HepG2 (cell line): ENCODE measurements around the gene MYO3B. TPM values are rescaled to one million over a fixed set of nuclear protein-coding genes. Genes with fewer than 3 reads are reported as not detected.

Source experiments
- ATAC-seq: fragments of 200-7000 bp; cut with Tn5 transposase; 3 replicates; pipeline ENCODE4 v1.9.1; 2020; ENCODE audit warnings: mild to moderate bottlenecking, moderate library complexity
- BruUV-seq: library from RNA; stranded (reverse); fragments of 400-500 nt; replicated peaks from 2 replicates; lab custom pipeline; 2021; lab: Mats Ljungman, UMichigan
- CTCF ChIA-PET: fragments of 300-600 bp; formaldehyde crosslinking; extraction: SDS; loops from one replicate; lab custom pipeline; 2021; ENCODE audit warnings: low total read pairs, inconsistent platforms, low intra/inter-chr PET ratio; lab: Yijun Ruan, JAX
- POLR2A ChIA-PET: fragments of 350-600 bp; sonication (Branson Sonifier 250); formaldehyde crosslinking; loops from one replicate; lab custom pipeline; 2020; ENCODE audit warnings: antibody characterized with exemption, inconsistent platforms; lab: Yijun Ruan, JAX
- DNase-seq: peaks from one replicate; pipeline ENCODE4 v3.0.0-alpha.2; 2015; ENCODE audit warnings: low spot score
- FAIRE-seq: peaks from 3 replicates; lab custom pipeline; 2011; peaks lifted over from hg19 to GRCh38; lab: Jason Lieb, UNC
- H2AFZ ChIP-seq: one replicate; pipeline ENCODE4 v1.6.1; 2011; ENCODE audit warnings: low read length, inconsistent platforms
- H3K27ac ChIP-seq: fragments of 300-600 bp; 3 replicates; pipeline ENCODE4 v1.8.0; 2011; ENCODE audit warnings: mixed run types, mild to moderate bottlenecking, mixed read lengths, low read length, inconsistent platforms; ENCODE audit not compliant: insufficient read depth; ENCODE audit errors: extremely low read length
- H3K27me3 ChIP-seq, 2 experiments: fragments of 200-600 bp in 1 of 2; 2 replicates in 1 of 2; 3 replicates in 1 of 2; pipeline versions ENCODE4 v1.6.0 to v1.8.0; 2011; ENCODE audit warnings: low read length in 2 of 2, mild to moderate bottlenecking in 2 of 2, moderate library complexity in 2 of 2, inconsistent platforms in 1 of 2; ENCODE audit not compliant: insufficient read depth in 2 of 2, control insufficient read depth in 1 of 2
- H3K36me3 ChIP-seq, 2 experiments: fragments of 200-600 bp in 1 of 2; replicated peaks in 1 of 2; 2 replicates in 1 of 2; 3 replicates in 1 of 2; pipeline versions ENCODE4 v1.5.1 to v1.8.0; 2011; ENCODE audit warnings: low read length in 2 of 2, inconsistent platforms in 1 of 2; ENCODE audit not compliant: insufficient read depth in 2 of 2, control insufficient read depth in 1 of 2
- H3K4me1 ChIP-seq: 2 replicates; pipeline ENCODE4 v1.5.1; 2012; ENCODE audit warnings: low read length, inconsistent platforms; ENCODE audit not compliant: insufficient read depth
- H3K4me2 ChIP-seq: 2 replicates; pipeline ENCODE4 v1.6.0; 2011; ENCODE audit warnings: low read depth, low read length, inconsistent platforms
- H3K4me3 ChIP-seq, 3 experiments: fragments of 200-600 bp in 1 of 3; sonication (generic), shearing (Covaris generic) in 1 of 3; replicated peaks in 1 of 3; 2 replicates each; pipeline ENCODE4 v1.5.1; 2011 to 2016; ENCODE audit warnings: low read length in 3 of 3, inconsistent platforms in 2 of 3, low read depth in 2 of 3, mild to moderate bottlenecking in 2 of 3, control low read depth in 1 of 3, mixed read lengths in 1 of 3; ENCODE audit not compliant: insufficient read depth in 1 of 3
- H3K79me2 ChIP-seq: one replicate; pipeline ENCODE4 v1.6.1; 2011; ENCODE audit warnings: low read length, inconsistent platforms; ENCODE audit not compliant: insufficient read depth
- H3K9ac ChIP-seq: 2 replicates; pipeline ENCODE4 v1.6.0; 2011; ENCODE audit warnings: mild to moderate bottlenecking, low read depth, low read length, inconsistent platforms; ENCODE audit not compliant: insufficient read depth
- H3K9me3 ChIP-seq: 2 replicates; pipeline ENCODE4 v1.5.1; 2012; ENCODE audit warnings: mild to moderate bottlenecking, low read length
- H4K20me1 ChIP-seq: 2 replicates; pipeline ENCODE4 v1.6.0; 2011; ENCODE audit warnings: inconsistent platforms, mild to moderate bottlenecking, low read length, moderate library complexity; ENCODE audit not compliant: insufficient read depth
- ARNTL ChIP-seq: sonication (generic); formaldehyde crosslinking; IDR thresholded peaks from 2 replicates; pipeline ENCODE4 v1.4.0; 2020; ENCODE audit warnings: mild to moderate bottlenecking, missing genetic modification reagents
- KLF16 ChIP-seq, 2 experiments: sonication (generic) in 1 of 2; formaldehyde crosslinking in 1 of 2; IDR thresholded peaks; 2 replicates each; pipeline versions ENCODE4 v1.6.1 to v1.8.0; 2016 to 2023; ENCODE audit warnings: missing genetic modification reagents in 2 of 2, missing compliant biosample characterization in 1 of 2
- NR2F6 ChIP-seq, 2 experiments: IDR thresholded peaks; 2 replicates each; pipeline ENCODE4 v1.6.1; 2016; ENCODE audit warnings: antibody characterized with exemption in 1 of 2, mild to moderate bottlenecking in 1 of 2
- ZBTB8A ChIP-seq: sonication (generic); formaldehyde crosslinking; IDR thresholded peaks from 2 replicates; pipeline ENCODE4 v1.4.0; 2020; ENCODE audit warnings: mild to moderate bottlenecking, low read depth, missing genetic modification reagents, borderline replicate concordance
- ZNF703 ChIP-seq: sonication (generic); formaldehyde crosslinking; IDR thresholded peaks from 2 replicates; pipeline ENCODE4 v1.5.1; 2020; ENCODE audit warnings: missing genetic modification reagents, mild to moderate bottlenecking, moderate library complexity, borderline replicate concordance
- whole genome bisulfite sequencing: methylation state at CpG from one replicate; pipeline ENCODE4 v1.1.6; 2017; ENCODE audit warnings: low lambda C conversion rate; 5-methylcytosine and 5-hydroxymethylcytosine counted together
- in situ Hi-C: cut with HindIII; loops from 2 replicates; pipeline ENCODE4 v1.10.0; 2017; ENCODE audit warnings: low pct_unique_long_range_greater_than_20kb; ENCODE audit not compliant: extremely low pct_ligation_motif_present
- intact Hi-C: fragments of 100-400 bp; cut with micrococcal nuclease; formaldehyde crosslinking; loops from one replicate; pipeline ENCODE4 v1.10.0; 2022; ENCODE audit not compliant: unreplicated experiment
- polyA plus RNA-seq, 8 experiments: library from polyadenylated mRNA; depleted of rRNA in 3 of 8; stranded (reverse) in 7 of 8; unstranded in 1 of 8; fragments of >200 nt; fragmentation: Illumina TruSeq in 4 of 8; extraction: Trizol in 4 of 8; gene quantifications; 2 replicates each; pipeline versions ENCODE4 v1.2.1 to v1.2.3, GENCODE V29; 2011 to 2016; ENCODE audit warnings: low read depth in 4 of 8, missing spikeins in 1 of 8, mixed read lengths in 1 of 8; ENCODE audit not compliant: insufficient read depth in 1 of 8
- total RNA-seq, 5 experiments: library from RNA; depleted of rRNA; stranded (reverse); fragments of >200 nt; fragmentation: Illumina TruSeq; extraction: Trizol; gene quantifications; 2 replicates each; pipeline ENCODE4 v1.2.3, GENCODE V29; 2016; ENCODE audit warnings: low read depth in 1 of 5
- TF ChIP-seq, protein P1 (sequence below): sonication (generic); formaldehyde crosslinking; IDR thresholded peaks from 2 replicates; pipeline ENCODE4 v1.9.0; 2021; ENCODE audit warnings: missing genetic modification reagents, borderline replicate concordance

MYO3B gene
- total and polyA plus RNA-seq, 2 of the 13 experiments (the other 11 are each of a cell fraction or from before 2014, with no cell fraction given) = 0.01 TPM; not detected in 1

DNA sequence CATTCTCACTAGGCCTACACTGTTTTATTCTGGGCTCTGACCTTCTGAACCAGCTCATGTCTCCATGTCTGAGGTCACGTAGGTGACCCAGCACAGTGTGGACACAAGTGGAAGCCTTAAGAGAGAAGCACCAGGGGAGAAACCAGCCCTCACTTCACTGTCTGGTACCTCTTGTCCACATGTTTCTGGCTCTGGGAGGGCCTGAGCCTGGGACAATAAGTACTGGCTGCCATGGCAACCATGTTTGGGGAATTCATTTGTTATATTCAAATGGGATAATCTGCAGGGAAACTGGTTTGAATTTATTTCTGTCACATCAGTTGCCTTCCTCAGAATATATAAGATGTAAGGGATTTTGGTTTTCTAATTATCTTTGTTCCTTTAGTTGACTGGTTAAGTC lies 23.3 kb downstream of the MYO3B start:
- H3K9me3 ChIP-seq = no peaks in the 10 kb centered on the region
- no TSS peak for BruUV-seq
- no peak; the same call in 2 of the 3 replicates for ATAC-seq
- in situ Hi-C loops (no loop called here), intact Hi-C loops (no loop called here)
- DNase-seq = no peak
- POLR2A ChIA-PET = no interaction called here
- H3K36me3 ChIP-seq = no peaks in the 10 kb centered on the region
- no peaks in the 10 kb centered on the region for H4K20me1 ChIP-seq
- FAIRE-seq = no peak
- 5% methylated on average over 1 of the region's 1 CpG for WGBS
- H3K9ac ChIP-seq = no peak overlapping the region
- no peaks in the 10 kb centered on the region for H3K27me3 ChIP-seq
- no peaks in the 10 kb centered on the region for H3K4me1 ChIP-seq
- no peak overlapping the region for H2AFZ ChIP-seq
- TF ChIP-seq KLF16 (CRISPR knock-in tag; IDR thresholded peaks at IDR 0.05) = no peak
- no peak for TF ChIP-seq ARNTL (CRISPR knock-in tag)
- TF ChIP-seq ZNF703 = no peak
- no peak for TF ChIP-seq ZBTB8A (CRISPR knock-in tag)
- TF ChIP-seq NR2F6 (IDR thresholded peaks at IDR 0.05) = peak; percentile 18; the same call in 1 of the 2 replicates
- TF ChIP-seq NR2F6 (CRISPR knock-in tag; IDR thresholded peaks at IDR 0.05) = no peak
- TF ChIP-seq, protein P1, sequence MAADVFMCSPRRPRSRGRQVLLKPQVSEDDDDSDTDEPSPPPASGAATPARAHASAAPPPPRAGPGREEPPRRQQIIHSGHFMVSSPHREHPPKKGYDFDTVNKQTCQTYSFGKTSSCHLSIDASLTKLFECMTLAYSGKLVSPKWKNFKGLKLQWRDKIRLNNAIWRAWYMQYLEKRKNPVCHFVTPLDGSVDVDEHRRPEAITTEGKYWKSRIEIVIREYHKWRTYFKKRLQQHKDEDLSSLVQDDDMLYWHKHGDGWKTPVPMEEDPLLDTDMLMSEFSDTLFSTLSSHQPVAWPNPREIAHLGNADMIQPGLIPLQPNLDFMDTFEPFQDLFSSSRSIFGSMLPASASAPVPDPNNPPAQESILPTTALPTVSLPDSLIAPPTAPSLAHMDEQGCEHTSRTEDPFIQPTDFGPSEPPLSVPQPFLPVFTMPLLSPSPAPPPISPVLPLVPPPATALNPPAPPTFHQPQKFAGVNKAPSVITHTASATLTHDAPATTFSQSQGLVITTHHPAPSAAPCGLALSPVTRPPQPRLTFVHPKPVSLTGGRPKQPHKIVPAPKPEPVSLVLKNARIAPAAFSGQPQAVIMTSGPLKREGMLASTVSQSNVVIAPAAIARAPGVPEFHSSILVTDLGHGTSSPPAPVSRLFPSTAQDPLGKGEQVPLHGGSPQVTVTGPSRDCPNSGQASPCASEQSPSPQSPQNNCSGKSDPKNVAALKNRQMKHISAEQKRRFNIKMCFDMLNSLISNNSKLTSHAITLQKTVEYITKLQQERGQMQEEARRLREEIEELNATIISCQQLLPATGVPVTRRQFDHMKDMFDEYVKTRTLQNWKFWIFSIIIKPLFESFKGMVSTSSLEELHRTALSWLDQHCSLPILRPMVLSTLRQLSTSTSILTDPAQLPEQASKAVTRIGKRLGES (CRISPR knock-in tag) = no peak
- H3K79me2 ChIP-seq = no peaks in the 10 kb centered on the region
- no peak overlapping the region for H3K4me3 ChIP-seq
- no peak overlapping the region for H3K27ac ChIP-seq
- no peak overlapping the region for H3K4me2 ChIP-seq
- CTCF ChIA-PET = no interaction called here
